Immature natural killer cell (primary cell): ENCODE measurements around the gene ABCA7. TPM values are rescaled to one million over a fixed set of nuclear protein-coding genes. Genes with fewer than 3 reads are reported as not detected.
A peak's percentile ranks its signal among the peaks of the same experiment; 100 is the strongest.

Experiments used
- DNase-seq, 3 donors: peaks; one replicate each; pipeline ENCODE4 v3.0.0; 2022; ENCODE audit warnings: mixed read lengths in 1 of 3
- H3K27ac Mint-ChIP-seq, 6 donors: one replicate each; pipeline ENCODE4 v1.8.0; 2020; ENCODE audit warnings: mixed read lengths in 6 of 6, mild to moderate bottlenecking in 5 of 6, inconsistent platforms in 4 of 6, moderate library complexity in 3 of 6
- H3K27me3 Mint-ChIP-seq, 3 donors: one replicate each; pipeline ENCODE4 v1.8.0; 2020 to 2021; ENCODE audit warnings: low read depth in 3 of 3, mild to moderate bottlenecking in 3 of 3, mixed read lengths in 3 of 3, moderate library complexity in 3 of 3, inconsistent platforms in 1 of 3
- H3K36me3 Mint-ChIP-seq, 3 donors: one replicate each; pipeline ENCODE4 v1.8.0; 2020; ENCODE audit warnings: mixed read lengths in 3 of 3, inconsistent platforms in 2 of 3, mild to moderate bottlenecking in 2 of 3
- H3K4me1 Mint-ChIP-seq, 2 donors: one replicate each; pipeline ENCODE4 v1.8.0; 2020; ENCODE audit warnings: inconsistent platforms in 2 of 2, mild to moderate bottlenecking in 2 of 2, mixed read lengths in 2 of 2, moderate library complexity in 1 of 2
- H3K4me3 Mint-ChIP-seq, 5 donors: one replicate each; pipeline ENCODE4 v1.8.0; 2020; ENCODE audit warnings: mild to moderate bottlenecking in 5 of 5, mixed read lengths in 5 of 5, inconsistent platforms in 3 of 5, moderate library complexity in 3 of 5
- H3K9me3 Mint-ChIP-seq, 6 donors: one replicate each; pipeline ENCODE4 v1.8.0; 2020; ENCODE audit warnings: mild to moderate bottlenecking in 6 of 6, mixed read lengths in 6 of 6, inconsistent platforms in 4 of 6, moderate library complexity in 3 of 6
- polyA plus RNA-seq, 3 donors: library from polyadenylated mRNA; unstranded; fragments of 300-500 nt; fragmentation: Illumina TruSeq; gene quantifications; one replicate each; pipeline ENCODE4 v1.2.3, GENCODE V29; 2021

ABCA7 gene
- polyA plus RNA-seq, 3 donors from 2014 or later: 4.5 to 13.3 (median 5.2) TPM

- peaks cover 7 to 10% (median 10%) of the 10 kb centered on the region in 3 donors for H3K36me3 Mint-ChIP-seq
- H3K4me3 Mint-ChIP-seq: peak within 1 kb of the TSS; percentile 90 to 98 (median 95)
- peaks cover 33 to 38% of the 10 kb centered on the region in 2 donors for H3K4me1 Mint-ChIP-seq
- H3K27ac Mint-ChIP-seq: peak within 1 kb of the TSS; percentile 95 to 98 (median 96)
- peaks cover 10 to 22% (median 12%) of the 10 kb centered on the region in 3 donors for H3K27me3 Mint-ChIP-seq
- H3K9me3 Mint-ChIP-seq: no peaks in the 10 kb centered on the region
- peak; percentile 88 to 90 (median 89) for DNase-seq
Observed at GRCh38 chr19:1066748-1067340, 26.9 kb downstream of the ABCA7 start, which contains the start of gene ARHGAP45. ARHGAP45 (plus strand) TSS chr19:1067167; CDS start chr19:1067406, 239 bp downstream.

- Mint-ChIP-seq H3K4me3 (peak overlapping the region; percentile 90 to 98 (median 95)), H3K4me1 (peaks cover 39 to 44% of the 10 kb centered on the region in 2 donors), H3K9me3 (no peaks in the 10 kb centered on the region), H3K36me3 (peaks cover 7 to 15% (median 12%) of the 10 kb centered on the region in 3 donors), H3K27ac (peak overlapping the region; percentile 95 to 98 (median 96)), H3K27me3 (peaks cover 12 to 26% (median 13%) of the 10 kb centered on the region in 3 donors)
- peak in 1 of 3 donors; percentile 84 for DNase-seq
Observed at GRCh38 chr19:1067341-1067957, 27.5 kb downstream of the ABCA7 start.

- Mint-ChIP-seq H3K4me1 (peaks cover 48 to 50% of the 10 kb centered on the region in 2 donors), H3K27me3 (peaks cover 13 to 32% (median 15%) of the 10 kb centered on the region in 3 donors), H3K4me3 (peak overlapping the region; percentile 90 to 98 (median 95)), H3K27ac (peak overlapping the region; percentile 95 to 98 (median 96)), H3K36me3 (peaks cover 7 to 17% (median 12%) of the 10 kb centered on the region in 3 donors), H3K9me3 (no peaks in the 10 kb centered on the region)
- DNase-seq: peak; percentile 64 to 74 (median 73)
Observed at GRCh38 chr19:1068009-1069001, 28.4 kb downstream of the ABCA7 start.

GRCh38 chr19:1069009-1069779, 29.3 kb downstream of the ABCA7 start:
- H3K36me3 Mint-ChIP-seq: peaks cover 7 to 17% (median 12%) of the 10 kb centered on the region in 3 donors
- peaks cover 13 to 40% (median 15%) of the 10 kb centered on the region in 3 donors for H3K27me3 Mint-ChIP-seq
- peak; percentile 71 to 79 (median 75) for DNase-seq
- no peaks in the 10 kb centered on the region for H3K9me3 Mint-ChIP-seq
- H3K4me3 Mint-ChIP-seq: peak overlapping the region; percentile 83 to 98 (median 91)
- H3K27ac Mint-ChIP-seq: peak overlapping the region; percentile 91 to 97 (median 96)
- peaks cover 47 to 53% of the 10 kb centered on the region in 2 donors for H3K4me1 Mint-ChIP-seq

GRCh38 chr19:1070576-1070930, 30.6 kb downstream of the ABCA7 start:
- Mint-ChIP-seq H3K27me3 (peaks cover 18 to 50% (median 19%) of the 10 kb centered on the region in 3 donors), H3K4me3 (no peak overlapping the region), H3K27ac (no peak overlapping the region), H3K36me3 (peaks cover 9 to 18% (median 14%) of the 10 kb centered on the region in 3 donors), H3K9me3 (no peaks in the 10 kb centered on the region), H3K4me1 (peaks cover 39 to 50% of the 10 kb centered on the region in 2 donors)
- no peak for DNase-seq

DNA sequence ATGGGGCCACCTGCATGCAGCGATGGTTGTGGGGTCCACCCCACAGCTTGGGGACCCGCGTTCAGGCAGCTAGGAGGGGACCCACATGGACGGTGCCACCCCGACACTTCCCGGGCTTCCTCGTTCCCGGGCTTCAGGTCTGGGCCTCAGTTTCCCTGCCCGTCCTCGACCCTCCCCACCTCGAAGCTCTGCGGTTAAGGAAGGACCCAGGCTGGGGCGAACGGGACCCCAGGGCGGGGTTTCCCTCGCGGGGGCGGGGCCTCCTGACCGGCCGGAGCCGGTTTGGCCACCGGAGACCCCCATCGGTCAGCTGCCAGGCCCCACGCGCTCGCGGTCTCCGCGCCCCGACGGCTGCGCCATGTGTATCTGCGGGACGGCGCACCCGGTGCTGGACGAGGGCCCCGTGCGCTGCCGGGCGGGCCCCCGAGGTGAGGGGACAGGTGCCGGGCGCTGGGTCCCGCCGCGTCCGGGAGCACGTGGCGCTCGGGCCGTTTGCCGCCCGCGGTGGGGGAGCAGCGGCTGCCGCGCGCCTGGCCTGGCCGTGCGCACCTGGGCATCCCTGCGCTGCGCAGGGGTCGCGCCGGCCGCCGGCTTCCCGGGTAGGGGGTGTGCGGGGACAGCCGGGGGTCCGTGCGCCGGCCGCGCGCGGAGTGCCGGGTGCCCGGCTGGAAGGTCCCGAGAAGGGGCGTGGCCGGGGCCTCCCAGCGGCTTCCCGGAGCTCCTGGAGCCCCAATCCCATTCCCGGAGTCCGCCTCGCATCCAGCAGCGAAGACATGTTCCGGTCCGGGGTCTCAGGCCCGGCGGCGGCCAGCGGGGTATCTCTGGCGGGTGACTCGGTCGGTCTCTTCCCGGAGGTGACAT, 31.3 kb downstream of the ABCA7 start:
- Mint-ChIP-seq H3K27ac (peak overlapping the region in 3 of 6 donors; percentile 82 to 84 (median 84)), H3K36me3 (peaks cover 15 to 25% (median 20%) of the 10 kb centered on the region in 3 donors), H3K4me3 (peak overlapping the region in 3 of 5 donors; percentile 27 to 67 (median 46)), H3K4me1 (peaks cover 45 to 52% of the 10 kb centered on the region in 2 donors), H3K9me3 (no peaks in the 10 kb centered on the region), H3K27me3 (peaks cover 21 to 54% (median 23%) of the 10 kb centered on the region in 3 donors)
- DNase-seq: no peak

DNA sequence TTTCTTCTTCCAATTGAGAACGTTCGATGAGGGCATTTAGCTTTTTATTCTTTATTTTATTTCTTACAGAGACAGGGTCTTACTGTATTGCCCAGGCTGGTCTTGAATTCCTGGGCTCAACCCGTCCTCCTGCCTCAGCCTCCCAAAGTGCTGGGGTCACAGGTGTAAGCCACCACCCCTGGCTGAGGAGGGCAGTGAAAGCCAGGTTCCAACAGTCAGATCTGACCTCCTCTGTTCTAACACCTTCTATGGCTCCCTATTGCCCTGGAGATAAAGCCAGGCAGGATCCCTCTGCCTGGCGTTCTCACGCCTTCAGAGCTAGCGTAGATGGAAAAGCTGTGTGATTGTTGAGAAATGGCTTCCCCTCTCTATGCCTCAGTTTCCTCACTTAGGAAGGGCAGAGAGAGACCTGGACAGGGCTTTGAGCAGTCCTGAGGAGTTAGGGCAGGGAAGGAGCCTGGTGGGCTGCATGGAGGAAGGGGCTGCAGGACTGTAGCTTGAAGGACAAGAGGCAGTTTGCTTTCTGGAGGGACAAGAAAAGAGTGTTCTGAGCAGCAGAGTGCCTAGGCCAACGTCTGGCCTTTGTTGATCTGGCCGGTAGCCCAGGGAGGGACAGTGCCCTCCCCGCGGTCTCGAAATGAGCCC, 32.6 kb downstream of the ABCA7 start:
- peak overlapping the region; percentile 17 to 58 (median 36) for H3K4me3 Mint-ChIP-seq
- H3K4me1 Mint-ChIP-seq: peaks cover 56 to 59% of the 10 kb centered on the region in 2 donors
- peak overlapping the region; percentile 55 to 90 (median 83) for H3K27ac Mint-ChIP-seq
- H3K36me3 Mint-ChIP-seq: peaks cover 19 to 30% (median 25%) of the 10 kb centered on the region in 3 donors
- peaks cover 29 to 63% (median 30%) of the 10 kb centered on the region in 3 donors for H3K27me3 Mint-ChIP-seq
- no peaks in the 10 kb centered on the region for H3K9me3 Mint-ChIP-seq
- DNase-seq: no peak

GRCh38 chr19:1073063-1073955, 33.4 kb downstream of the ABCA7 start:
- no peaks in the 10 kb centered on the region for H3K9me3 Mint-ChIP-seq
- H3K4me3 Mint-ChIP-seq: peak overlapping the region in 4 of 5 donors; percentile 7 to 26 (median 20)
- no peak for DNase-seq
- peaks cover 19 to 30% (median 25%) of the 10 kb centered on the region in 3 donors for H3K36me3 Mint-ChIP-seq
- peak overlapping the region in 4 of 6 donors; percentile 55 to 84 (median 77) for H3K27ac Mint-ChIP-seq
- peaks cover 27 to 62% (median 29%) of the 10 kb centered on the region in 3 donors for H3K27me3 Mint-ChIP-seq
- H3K4me1 Mint-ChIP-seq: peaks cover 56 to 62% of the 10 kb centered on the region in 2 donors

DNA sequence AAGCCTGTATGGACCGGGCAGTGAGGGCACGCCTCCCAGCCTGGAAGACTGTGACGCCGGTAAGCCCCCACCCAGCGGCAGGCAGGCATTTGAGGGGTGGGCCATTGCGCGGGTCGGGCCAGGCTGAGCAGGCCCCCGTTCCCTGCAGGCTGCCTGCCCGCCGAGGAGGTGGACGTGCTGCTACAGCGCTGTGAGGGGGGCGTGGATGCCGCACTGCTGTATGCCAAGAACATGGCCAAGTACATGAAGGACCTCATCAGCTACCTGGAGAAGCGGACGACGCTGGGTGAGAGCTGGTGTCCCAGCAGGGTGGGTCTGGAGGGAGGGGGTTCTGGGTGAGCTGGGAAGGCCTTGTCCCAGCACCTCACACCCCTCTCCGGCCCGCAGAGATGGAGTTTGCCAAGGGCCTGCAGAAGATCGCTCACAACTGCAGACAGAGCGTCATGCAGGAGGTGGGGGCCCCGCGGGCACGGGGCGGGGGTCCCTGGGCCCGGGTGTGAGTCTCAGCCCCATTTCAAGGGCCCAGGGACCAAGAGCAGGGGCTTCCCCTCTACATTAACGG, 34.1 kb downstream of the ABCA7 start:
- peaks cover 50 to 60% of the 10 kb centered on the region in 2 donors for H3K4me1 Mint-ChIP-seq
- no peak for DNase-seq
- peak overlapping the region in 3 of 5 donors; percentile 32 to 53 (median 50) for H3K4me3 Mint-ChIP-seq
- H3K27me3 Mint-ChIP-seq: peaks cover 23 to 56% (median 23%) of the 10 kb centered on the region in 3 donors
- H3K27ac Mint-ChIP-seq: peak overlapping the region in 3 of 6 donors; percentile 80 to 84 (median 81)
- peaks cover 16 to 25% (median 20%) of the 10 kb centered on the region in 3 donors for H3K36me3 Mint-ChIP-seq
- H3K9me3 Mint-ChIP-seq: no peaks in the 10 kb centered on the region

DNA sequence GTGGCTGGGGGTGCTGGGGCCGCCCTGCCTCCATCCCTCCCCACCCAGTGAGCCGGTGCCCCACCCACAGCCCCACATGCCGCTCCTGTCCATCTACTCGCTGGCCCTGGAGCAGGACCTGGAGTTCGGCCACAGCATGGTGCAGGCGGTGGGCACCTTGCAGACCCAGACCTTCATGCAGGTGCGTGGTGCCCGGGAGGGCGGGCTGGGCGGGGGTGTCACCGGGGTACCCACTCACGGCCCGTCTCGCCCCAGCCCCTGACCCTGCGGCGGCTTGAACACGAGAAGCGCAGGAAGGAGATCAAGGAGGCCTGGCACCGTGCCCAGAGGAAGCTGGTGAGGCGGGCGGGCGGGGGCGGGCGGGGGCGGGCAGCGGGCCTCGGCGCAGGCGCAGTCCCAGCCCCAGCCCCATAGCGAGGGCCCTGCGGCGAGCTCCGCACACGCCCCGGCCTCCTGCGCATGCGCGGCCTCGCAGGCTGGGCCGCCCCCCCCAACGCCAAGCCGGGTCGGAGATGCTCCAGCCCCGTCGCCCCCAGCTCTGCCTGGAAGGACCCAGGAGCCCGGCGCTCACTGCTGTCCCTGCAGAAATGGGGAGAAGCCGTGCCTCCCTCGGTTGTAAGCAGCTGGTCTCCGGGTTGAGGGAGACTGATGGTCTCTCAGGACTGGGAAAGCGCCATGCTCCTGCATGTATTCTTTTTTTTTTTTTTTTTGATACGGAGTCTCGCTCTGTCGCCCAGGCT, 34.8 kb downstream of the ABCA7 start:
- Mint-ChIP-seq H3K4me1 (peaks cover 43 to 54% of the 10 kb centered on the region in 2 donors), H3K27ac (peak overlapping the region; percentile 90 to 97 (median 96)), H3K9me3 (no peaks in the 10 kb centered on the region), H3K4me3 (peak overlapping the region in 4 of 5 donors; percentile 44 to 71 (median 60)), H3K36me3 (peaks cover 12 to 22% (median 17%) of the 10 kb centered on the region in 3 donors), H3K27me3 (peaks cover 22 to 52% (median 22%) of the 10 kb centered on the region in 3 donors)
- peak; percentile 85 to 90 (median 89) for DNase-seq
